K562 (cell line): Measurements from ENCODE around the gene MEGF9. TPM values are rescaled to one million over a fixed set of nuclear protein-coding genes. Genes with fewer than 3 reads are reported as not detected.
A peak's percentile ranks its signal among the peaks of the same experiment; 100 is the strongest.

Experiments used
- CBX3 ChIP-seq, 2 experiments: IDR thresholded peaks; 1 replicate in 1 of 2; 2 replicates in 1 of 2; pipeline ENCODE4 v1.6.1; 2012; ENCODE audit warnings: inconsistent platforms in 2 of 2, low read length in 2 of 2, borderline replicate concordance in 1 of 2, control low read depth in 1 of 2
- CBX5 ChIP-seq: IDR thresholded peaks from 2 replicates; pipeline ENCODE4 v1.6.1; 2014; ENCODE audit warnings: low read depth, borderline replicate concordance
- MTF1 ChIP-seq: fragments of 250-450 bp; sonication (Bioruptor Pico); IDR thresholded peaks from 2 replicates; pipeline ENCODE4 v1.9.0; 2021; ENCODE audit warnings: moderate library complexity, mild to moderate bottlenecking, inconsistent platforms, borderline replicate concordance
- RAD51 ChIP-seq: fragments of 450-650 bp; IDR thresholded peaks from 2 replicates; pipeline ENCODE4 v1.7.1; 2016; ENCODE audit warnings: low read depth, mild to moderate bottlenecking, borderline replicate concordance
- SIX5 ChIP-seq, 2 experiments: IDR thresholded peaks; 2 replicates each; pipeline ENCODE4 v1.6.1; 2011; ENCODE audit warnings: low read length in 2 of 2, borderline replicate concordance in 1 of 2, low read depth in 1 of 2, mild to moderate bottlenecking in 1 of 2, moderate library complexity in 1 of 2; ENCODE audit not compliant: insufficient read depth in 1 of 2
- XRCC3 ChIP-seq: fragments of 450-650 bp; IDR thresholded peaks from 2 replicates; pipeline ENCODE4 v1.6.1; 2017; ENCODE audit warnings: mild to moderate bottlenecking, moderate library complexity
- ZC3H4 ChIP-seq: sonication (generic); formaldehyde crosslinking; IDR thresholded peaks from 2 replicates; pipeline ENCODE4 v1.9.0; 2021; ENCODE audit warnings: missing genetic modification reagents, borderline replicate concordance
- ZNF407 ChIP-seq: fragments of 450-650 bp; IDR thresholded peaks from 2 replicates; pipeline ENCODE4 v1.6.1; 2016; ENCODE audit warnings: low read depth
- ZNF518B ChIP-seq: fragments of 250-450 bp; sonication (Bioruptor Pico); IDR thresholded peaks from 2 replicates; pipeline ENCODE4 v1.5.0; 2021; ENCODE audit warnings: mild to moderate bottlenecking, moderate library complexity
- ZNF584 ChIP-seq: fragments of 200-800 bp; sonication (Bioruptor generic); IDR thresholded peaks from 2 replicates; pipeline ENCODE4 v1.6.1; 2016; ENCODE audit warnings: low read depth, mild to moderate bottlenecking, missing genetic modification characterization, missing compliant biosample characterization
- ZNF79 ChIP-seq: fragments of 250-450 bp; sonication (Bioruptor Pico); IDR thresholded peaks from 2 replicates; pipeline ENCODE4 v1.4.0; 2020; ENCODE audit warnings: low read depth, mild to moderate bottlenecking, moderate library complexity
- polyA plus RNA-seq, 8 experiments: library from polyadenylated mRNA; depleted of rRNA in 4 of 8; stranded (reverse) in 5 of 8; unstranded in 3 of 8; fragments of >200 nt; fragmentation: Nextera tagmentation in 2 of 8; fragmentation: Illumina TruSeq in 1 of 8; extraction: Ambion mirVana in 2 of 8; extraction: Trizol in 1 of 8; gene quantifications; 2 replicates each; pipeline versions ENCODE4 v1.2.1 to v1.2.3, GENCODE V29; 2011 to 2014; ENCODE audit warnings: inconsistent platforms in 1 of 8, missing spikeins in 1 of 8
- total RNA-seq, 7 experiments: library from RNA; depleted of rRNA in 6 of 7; stranded (reverse); fragments of >200 nt in 6 of 7; fragmentation: Illumina TruSeq in 2 of 7; extraction: Trizol in 2 of 7; gene quantifications; 2 replicates each; pipeline versions ENCODE4 v1.2.1 to v1.2.3, GENCODE V29; 2011 to 2021; ENCODE audit warnings: low replicate concordance in 1 of 7

Gene MEGF9
- total and polyA plus RNA-seq, 9 of the 15 experiments (the other 6 are each of a cell fraction or from before 2014, with no cell fraction given), result 2.1 to 6.2 (median 3.8) TPM

GRCh38 chr9:120580051-120580896 lies 134.0 kb downstream of the MEGF9 start, which contains the start of gene CDK5RAP2 (continued):
- TF ChIP-seq ZNF407, result peak; percentile 86
- TF ChIP-seq CBX3 (IDR thresholded peaks at IDR 0.05; ENCODE audit: borderline replicate concordance in 1 of 2, low read length in 2 of 2), result peak in 1 of 2 experiments; percentile 98; a peak in 2 of 3 replicates
- TF ChIP-seq CBX5, result no peak
- TF ChIP-seq RAD51, result no peak
- TF ChIP-seq ZNF79 (CRISPR knock-in tag), result peak; percentile 67
- peak; percentile 88 to 90 for TF ChIP-seq SIX5 (IDR thresholded peaks at IDR 0.05; ENCODE audit: borderline replicate concordance in 1 of 2, insufficient read depth in 1 of 2, low read depth in 1 of 2, low read length in 2 of 2)
- no peak for TF ChIP-seq XRCC3
- TF ChIP-seq ZC3H4 (CRISPR knock-in tag), result no peak
- peak; percentile 93 for TF ChIP-seq ZNF584 (CRISPR knock-in tag)
- no peak for TF ChIP-seq ZNF518B (CRISPR knock-in tag)
- peak; percentile 79; the same call in 1 of the 2 replicates for TF ChIP-seq MTF1 (CRISPR knock-in tag)
